Measurements from ENCODE around the gene SMTNL1. TPM values are rescaled to one million over a fixed set of nuclear protein-coding genes. Genes with fewer than 3 reads are reported as not detected.

Gene SMTNL1
- total and polyA plus RNA-seq, 9 of the 15 experiments (the other 6 are each of a cell fraction or from before 2014, with no cell fraction given) = not detected

GRCh38 chr11:57514538-57515331, 22.7 kb upstream of the SMTNL1 start (continued):
- TF ChIP-seq, protein P1, sequence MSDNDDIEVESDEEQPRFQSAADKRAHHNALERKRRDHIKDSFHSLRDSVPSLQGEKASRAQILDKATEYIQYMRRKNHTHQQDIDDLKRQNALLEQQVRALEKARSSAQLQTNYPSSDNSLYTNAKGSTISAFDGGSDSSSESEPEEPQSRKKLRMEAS (CRISPR knock-in tag; IDR thresholded peaks at IDR 0.05) = peak; percentile 65; the same call in 1 of the 2 replicates
- TF ChIP-seq THRAP3 (IDR thresholded peaks at IDR 0.05; ENCODE audit: borderline replicate concordance) (no peak), HEY1 (CRISPR knock-in tag; IDR thresholded peaks at IDR 0.05; ENCODE audit: borderline replicate concordance) (no peak), EWSR1 (IDR thresholded peaks at IDR 0.05; ENCODE audit: borderline replicate concordance, low read depth, partially characterized antibody) (no peak), ERF (CRISPR knock-in tag; IDR thresholded peaks at IDR 0.05) (no peak), SETDB1 (IDR thresholded peaks at IDR 0.05; ENCODE audit: low read length) (no peak), POLR2AphosphoS2 (IDR thresholded peaks at IDR 0.05; ENCODE audit: low read length) (no peak), HNRNPL (IDR thresholded peaks at IDR 0.05; ENCODE audit: low read depth, low read length) (no peak), XRCC3 (IDR thresholded peaks at IDR 0.05) (no peak), POLR3G (IDR thresholded peaks at IDR 0.05; ENCODE audit: extremely low read depth, insufficient read length, insufficient replicate concordance) (no peak), ZNF696 (CRISPR knock-in tag; conservative IDR thresholded peaks at IDR 0.05) (no peak), HDAC6 (IDR thresholded peaks at IDR 0.05; ENCODE audit: low read depth, low read length) (no peak), SRF (CRISPR knock-in tag; IDR thresholded peaks at IDR 0.05) (peak in 1 of 2 experiments; percentile 94; a peak in 2 of 4 replicates), TEAD4 (IDR thresholded peaks at IDR 0.05; ENCODE audit: low read length) (no peak), TEAD4 (CRISPR knock-in tag; IDR thresholded peaks at IDR 0.05; ENCODE audit: borderline replicate concordance) (no peak), BRCA1 (IDR thresholded peaks at IDR 0.05) (no peak), BRCA1 (CRISPR knock-in tag; IDR thresholded peaks at IDR 0.05) (no peak), MITF (IDR thresholded peaks at IDR 0.05) (no peak), MBD1 (CRISPR knock-in tag; IDR thresholded peaks at IDR 0.05) (no peak), CTBP1 (IDR thresholded peaks at IDR 0.05; ENCODE audit: borderline replicate concordance) (no peak), PTRF (tag; IDR thresholded peaks at IDR 0.05) (no peak)
- TF ChIP-seq, protein P2, sequence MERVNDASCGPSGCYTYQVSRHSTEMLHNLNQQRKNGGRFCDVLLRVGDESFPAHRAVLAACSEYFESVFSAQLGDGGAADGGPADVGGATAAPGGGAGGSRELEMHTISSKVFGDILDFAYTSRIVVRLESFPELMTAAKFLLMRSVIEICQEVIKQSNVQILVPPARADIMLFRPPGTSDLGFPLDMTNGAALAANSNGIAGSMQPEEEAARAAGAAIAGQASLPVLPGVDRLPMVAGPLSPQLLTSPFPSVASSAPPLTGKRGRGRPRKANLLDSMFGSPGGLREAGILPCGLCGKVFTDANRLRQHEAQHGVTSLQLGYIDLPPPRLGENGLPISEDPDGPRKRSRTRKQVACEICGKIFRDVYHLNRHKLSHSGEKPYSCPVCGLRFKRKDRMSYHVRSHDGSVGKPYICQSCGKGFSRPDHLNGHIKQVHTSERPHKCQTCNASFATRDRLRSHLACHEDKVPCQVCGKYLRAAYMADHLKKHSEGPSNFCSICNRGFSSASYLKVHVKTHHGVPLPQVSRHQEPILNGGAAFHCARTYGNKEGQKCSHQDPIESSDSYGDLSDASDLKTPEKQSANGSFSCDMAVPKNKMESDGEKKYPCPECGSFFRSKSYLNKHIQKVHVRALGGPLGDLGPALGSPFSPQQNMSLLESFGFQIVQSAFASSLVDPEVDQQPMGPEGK (CRISPR knock-in tag; IDR thresholded peaks at IDR 0.05; ENCODE audit: borderline replicate concordance) = no peak; the same call in 1 of the 2 replicates
- TF ChIP-seq, protein P3, sequence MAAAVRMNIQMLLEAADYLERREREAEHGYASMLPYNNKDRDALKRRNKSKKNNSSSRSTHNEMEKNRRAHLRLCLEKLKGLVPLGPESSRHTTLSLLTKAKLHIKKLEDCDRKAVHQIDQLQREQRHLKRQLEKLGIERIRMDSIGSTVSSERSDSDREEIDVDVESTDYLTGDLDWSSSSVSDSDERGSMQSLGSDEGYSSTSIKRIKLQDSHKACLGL (CRISPR knock-in tag; IDR thresholded peaks at IDR 0.05; ENCODE audit: borderline replicate concordance, poor library complexity, severe bottlenecking) = no peak

Data from K562 (cell line).